OCI-LY1 (cell line): ENCODE results near the gene DUT.
A peak's percentile ranks its signal among the peaks of the same experiment; 100 is the strongest.

Experiments
- H2AFZ ChIP-seq: fragments of 200-600 bp; sonication (generic), shearing (Covaris generic); 2 replicates; pipeline ENCODE4 v1.6.0; 2014; ENCODE audit warnings: antibody characterized with exemption, mild to moderate bottlenecking, low read length
- H3F3A ChIP-seq: fragments of 200-600 bp; sonication (generic), shearing (Covaris generic); 2 replicates; pipeline ENCODE4 v1.6.0; 2014; ENCODE audit warnings: mild to moderate bottlenecking, antibody characterized with exemption, low read length, moderate library complexity; ENCODE audit not compliant: insufficient read depth
- H3K27ac ChIP-seq: fragments of 200-600 bp; sonication (generic); 2 replicates; pipeline ENCODE4 v1.5.1; 2014; ENCODE audit warnings: low read length, mixed run types, mild to moderate bottlenecking, low read depth; ENCODE audit not compliant: poor library complexity, severe bottlenecking
- H3K27me3 ChIP-seq: fragments of 200-600 bp; sonication (generic); 2 replicates; pipeline ENCODE4 v1.6.0; 2014; ENCODE audit warnings: antibody characterized with exemption, mild to moderate bottlenecking, low read length, moderate library complexity; ENCODE audit not compliant: insufficient read depth
- H3K36me3 ChIP-seq: fragments of 200-600 bp; sonication (generic); 2 replicates; pipeline ENCODE4 v1.6.1; 2014; ENCODE audit warnings: mild to moderate bottlenecking, antibody characterized with exemption, low read length, moderate library complexity, mixed read lengths; ENCODE audit not compliant: insufficient read depth
- H3K4me1 ChIP-seq: fragments of 200-600 bp; sonication (generic); 2 replicates; pipeline ENCODE4 v1.5.1; 2014; ENCODE audit warnings: mild to moderate bottlenecking, low read length, moderate library complexity; ENCODE audit not compliant: insufficient read depth, severe bottlenecking
- H3K4me2 ChIP-seq: fragments of 200-600 bp; sonication (generic), shearing (Covaris generic); 2 replicates; pipeline ENCODE4 v1.6.1; 2014; ENCODE audit warnings: low read length
- H3K4me3 ChIP-seq: fragments of 200-600 bp; sonication (generic); 2 replicates; pipeline ENCODE4 v1.5.1; 2014; ENCODE audit warnings: low read length, low read depth, mild to moderate bottlenecking, mixed read lengths; ENCODE audit not compliant: poor library complexity, severe bottlenecking
- H3K79me2 ChIP-seq: fragments of 200-600 bp; shearing (Covaris generic); 2 replicates; pipeline ENCODE4 v1.6.1; 2016; ENCODE audit warnings: mixed run types, low read length, mixed read lengths; ENCODE audit not compliant: insufficient read depth
- H3K9ac ChIP-seq: fragments of 200-600 bp; sonication (generic), shearing (Covaris generic); 2 replicates; pipeline ENCODE4 v1.6.1; 2014; ENCODE audit warnings: mild to moderate bottlenecking, low read length, mixed read lengths
- H3K9me2 ChIP-seq: fragments of 200-600 bp; sonication (generic), shearing (Covaris generic); 2 replicates; pipeline ENCODE4 v1.6.1; 2014; ENCODE audit warnings: low read depth, mild to moderate bottlenecking, low read length, mixed read lengths
- H3K9me3 ChIP-seq: fragments of 200-600 bp; shearing (Covaris generic); 2 replicates; pipeline ENCODE4 v1.6.1; 2014; ENCODE audit warnings: low read length, mixed read lengths
- H4K20me1 ChIP-seq: fragments of 200-600 bp; sonication (generic), shearing (Covaris generic); 2 replicates; pipeline ENCODE4 v1.6.0; 2016; ENCODE audit warnings: mild to moderate bottlenecking, low read length; ENCODE audit not compliant: insufficient read depth
- EZH2 ChIP-seq: fragments of 200-600 bp; sonication (generic), shearing (Covaris generic); IDR thresholded peaks from 2 replicates; pipeline ENCODE4 v1.8.0; 2017; ENCODE audit warnings: borderline replicate concordance, mixed run types, mild to moderate bottlenecking, antibody characterized with exemption, low read length, moderate library complexity, mixed read lengths
- TF ChIP-seq, protein P1 (sequence below): fragments of 200-600 bp; sonication (generic), shearing (Covaris generic); IDR thresholded peaks from 2 replicates; pipeline ENCODE4 v1.5.1; 2017; ENCODE audit warnings: mild to moderate bottlenecking, antibody characterized with exemption, low read length, moderate library complexity, mixed read lengths

The DUT gene

DNA sequence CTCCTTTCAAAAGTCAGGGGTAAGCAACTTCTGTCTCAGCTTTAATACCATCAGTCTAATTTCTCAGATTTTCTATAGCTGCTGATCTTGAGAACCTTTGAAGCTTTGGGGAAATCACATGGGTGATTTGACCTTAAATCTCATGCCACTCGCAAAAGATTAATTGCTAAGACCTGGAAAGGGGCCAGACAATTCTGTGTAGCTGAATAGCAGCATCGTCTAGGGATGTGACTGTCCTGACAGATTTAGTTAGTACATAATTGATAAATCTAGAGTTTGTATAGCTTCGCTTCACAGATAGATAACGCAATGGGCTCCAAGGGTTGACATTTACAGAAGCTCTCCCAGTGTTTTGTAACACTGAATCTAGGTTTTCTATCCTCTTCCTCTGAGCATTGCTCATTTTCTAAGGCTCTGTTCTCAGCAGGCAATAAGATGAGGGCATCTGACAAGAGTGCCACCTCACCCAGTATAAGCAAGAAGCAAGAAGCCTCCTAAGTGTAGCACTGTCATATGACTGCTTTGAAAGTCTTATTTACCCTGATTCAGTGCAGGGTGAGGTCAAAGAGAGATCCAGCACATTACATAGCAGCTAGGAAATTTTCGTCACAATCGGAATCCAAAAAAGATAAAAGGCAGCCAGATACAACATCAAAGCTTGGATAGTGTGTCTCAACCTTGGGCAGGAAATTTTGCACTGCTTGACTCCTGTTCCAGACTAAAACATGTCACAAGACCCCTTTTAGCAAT lies 47.7 kb upstream of the DUT start:
- no peak overlapping the region for H3K4me3 ChIP-seq
- no peak for TF ChIP-seq EZH2
- TF ChIP-seq, protein P1, sequence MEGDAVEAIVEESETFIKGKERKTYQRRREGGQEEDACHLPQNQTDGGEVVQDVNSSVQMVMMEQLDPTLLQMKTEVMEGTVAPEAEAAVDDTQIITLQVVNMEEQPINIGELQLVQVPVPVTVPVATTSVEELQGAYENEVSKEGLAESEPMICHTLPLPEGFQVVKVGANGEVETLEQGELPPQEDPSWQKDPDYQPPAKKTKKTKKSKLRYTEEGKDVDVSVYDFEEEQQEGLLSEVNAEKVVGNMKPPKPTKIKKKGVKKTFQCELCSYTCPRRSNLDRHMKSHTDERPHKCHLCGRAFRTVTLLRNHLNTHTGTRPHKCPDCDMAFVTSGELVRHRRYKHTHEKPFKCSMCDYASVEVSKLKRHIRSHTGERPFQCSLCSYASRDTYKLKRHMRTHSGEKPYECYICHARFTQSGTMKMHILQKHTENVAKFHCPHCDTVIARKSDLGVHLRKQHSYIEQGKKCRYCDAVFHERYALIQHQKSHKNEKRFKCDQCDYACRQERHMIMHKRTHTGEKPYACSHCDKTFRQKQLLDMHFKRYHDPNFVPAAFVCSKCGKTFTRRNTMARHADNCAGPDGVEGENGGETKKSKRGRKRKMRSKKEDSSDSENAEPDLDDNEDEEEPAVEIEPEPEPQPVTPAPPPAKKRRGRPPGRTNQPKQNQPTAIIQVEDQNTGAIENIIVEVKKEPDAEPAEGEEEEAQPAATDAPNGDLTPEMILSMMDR, result no peak
- H3K27me3 ChIP-seq, result no peaks in the 10 kb centered on the region
- H3K27ac ChIP-seq, result no peak overlapping the region
- no peak overlapping the region for H3K4me2 ChIP-seq
- no peaks in the 10 kb centered on the region for H3F3A ChIP-seq
- H4K20me1 ChIP-seq, result no peaks in the 10 kb centered on the region
- no peaks in the 10 kb centered on the region for H3K79me2 ChIP-seq
- H3K9ac ChIP-seq, result no peak overlapping the region
- no peak overlapping the region for H2AFZ ChIP-seq
- no peaks in the 10 kb centered on the region for H3K4me1 ChIP-seq
- no peaks in the 10 kb centered on the region for H3K9me2 ChIP-seq
- H3K9me3 ChIP-seq, result no peaks in the 10 kb centered on the region
- H3K36me3 ChIP-seq, result no peaks in the 10 kb centered on the region

DNA sequence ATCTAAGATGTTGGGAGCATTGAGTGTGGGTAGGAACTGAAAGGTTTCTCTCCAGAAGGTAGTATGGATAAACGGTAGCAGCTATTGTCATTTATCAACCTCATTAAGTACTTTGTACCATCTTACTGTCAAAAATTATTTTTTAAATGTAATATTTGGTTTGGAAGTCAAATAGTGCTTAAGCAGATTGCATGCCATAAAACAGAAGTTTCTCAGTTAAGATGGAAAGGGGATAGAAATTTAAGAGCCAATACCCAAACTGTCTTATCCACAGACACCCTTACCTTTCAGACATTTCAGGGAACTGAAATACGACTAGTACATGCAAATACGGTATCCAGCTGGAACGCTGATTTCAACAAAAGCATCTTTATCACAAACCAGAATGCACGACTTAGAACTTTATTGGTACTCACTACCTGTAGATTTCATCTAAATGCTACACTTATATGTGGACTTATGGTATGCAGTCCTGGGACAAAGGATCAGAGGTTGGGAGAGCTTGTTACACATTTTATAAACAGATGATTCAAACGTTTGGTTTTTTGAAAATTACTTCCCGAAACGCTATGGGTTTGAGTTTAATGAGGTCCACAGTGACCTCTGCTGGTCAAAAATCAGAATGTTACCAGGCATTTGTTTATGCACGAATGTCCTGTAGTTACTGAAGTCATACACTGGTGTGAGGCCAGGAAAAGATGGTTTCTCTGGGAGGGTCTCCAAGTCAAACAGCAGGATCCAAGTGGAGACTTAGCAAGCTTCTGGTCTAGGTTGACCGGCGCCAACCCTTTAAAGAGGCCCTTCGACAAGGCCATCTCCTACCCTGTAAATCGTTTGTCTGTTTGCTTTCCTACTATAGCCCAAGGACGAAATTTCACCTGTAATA lies 45.7 kb upstream of the DUT start:
- Histone ChIP-seq H3K4me3 (no peak overlapping the region), H3F3A (no peaks in the 10 kb centered on the region), H3K4me2 (peak overlapping the region; percentile 37; the same call in 1 of the 2 replicates), H3K4me1 (no peaks in the 10 kb centered on the region), H2AFZ (no peak overlapping the region), H3K9ac (no peak overlapping the region), H4K20me1 (no peaks in the 10 kb centered on the region), H3K79me2 (no peaks in the 10 kb centered on the region), H3K27me3 (no peaks in the 10 kb centered on the region), H3K27ac (no peak overlapping the region), H3K9me2 (no peaks in the 10 kb centered on the region), H3K36me3 (no peaks in the 10 kb centered on the region), H3K9me3 (no peaks in the 10 kb centered on the region)
- TF ChIP-seq EZH2, result no peak
- TF ChIP-seq, protein P1, result peak; percentile 80

DNA sequence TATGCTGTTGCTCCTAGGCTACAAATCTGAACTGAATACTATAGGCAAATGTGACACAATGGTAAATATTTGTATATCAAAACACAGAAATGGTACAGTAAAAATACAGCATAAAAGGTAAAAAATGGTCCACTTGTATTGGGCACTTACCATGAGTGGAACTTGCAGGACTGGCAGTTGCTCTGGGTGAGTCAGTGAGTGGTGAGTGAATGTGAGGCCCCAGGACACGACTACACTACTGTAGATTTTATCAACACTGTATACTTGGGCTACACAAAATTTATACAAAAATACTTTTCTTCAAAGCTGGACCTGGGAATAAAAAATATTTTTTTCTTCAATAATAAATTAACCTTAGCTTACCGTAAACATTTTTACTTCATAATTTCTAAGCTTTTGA lies 41.6 kb upstream of the DUT start:
- no peak overlapping the region for H2AFZ ChIP-seq
- no peaks in the 10 kb centered on the region for H3K36me3 ChIP-seq
- H3K79me2 ChIP-seq, result no peaks in the 10 kb centered on the region
- no peak overlapping the region for H3K27ac ChIP-seq
- H3F3A ChIP-seq, result no peaks in the 10 kb centered on the region
- no peaks in the 10 kb centered on the region for H3K9me2 ChIP-seq
- no peaks in the 10 kb centered on the region for H3K27me3 ChIP-seq
- no peak overlapping the region for H3K4me3 ChIP-seq
- TF ChIP-seq EZH2, result no peak
- TF ChIP-seq, protein P1, result no peak
- H3K4me2 ChIP-seq, result no peak overlapping the region
- H4K20me1 ChIP-seq, result no peaks in the 10 kb centered on the region
- H3K4me1 ChIP-seq, result no peaks in the 10 kb centered on the region
- no peak overlapping the region for H3K9ac ChIP-seq
- no peaks in the 10 kb centered on the region for H3K9me3 ChIP-seq
